Tibial artery (tissue), 4 donors: ENCODE results near the gene SLC13A4.

Source experiments
- DNase-seq, 2 donors: peaks; one replicate each; pipeline ENCODE4 v3.0.0-alpha.2; 2019
- H3K27ac ChIP-seq, 2 donors: fragments of 200-600 bp; sonication (generic) in 1 of 2; 1 replicate in 1 of 2; 2 replicates in 1 of 2; pipeline ENCODE4 v1.5.1; 2018 to 2019; ENCODE audit warnings: mild to moderate bottlenecking in 1 of 2
- H3K27me3 ChIP-seq, 2 donors: fragments of 200-600 bp; sonication (generic) in 1 of 2; one replicate each; pipeline versions ENCODE4 v1.5.1 to v1.6.0; 2016 to 2019
- H3K36me3 ChIP-seq, 3 donors: fragments of 200-600 bp; sonication (generic) in 2 of 3; one replicate each; pipeline ENCODE4 v1.5.1; 2016 to 2019; ENCODE audit warnings: mild to moderate bottlenecking in 2 of 3
- H3K4me1 ChIP-seq, 4 donors: fragments of 200-600 bp; sonication (generic) in 2 of 4; 1 replicate in 3 of 4; 2 replicates in 1 of 4; pipeline ENCODE4 v1.5.1; 2016 to 2019
- H3K4me3 ChIP-seq, 2 donors: fragments of 200-600 bp; sonication (generic) in 1 of 2; 1 replicate in 1 of 2; 2 replicates in 1 of 2; pipeline ENCODE4 v1.5.1; 2018 to 2019; ENCODE audit warnings: mild to moderate bottlenecking in 2 of 2
- H3K9me3 ChIP-seq, 3 donors: fragments of 200-600 bp; sonication (generic) in 1 of 3; one replicate each; pipeline ENCODE4 v1.5.1; 2016 to 2019
- intact Hi-C: fragments of 100-400 bp; cut with DNase I; formaldehyde crosslinking; loops from one replicate; pipeline ENCODE4 v1.15.0; 2023; ENCODE audit warnings: low total_unique reads
- TF ChIP-seq, protein P1 (sequence below), 2 experiments: fragments of 200-600 bp in 1 of 2; fragments of 450-650 bp in 1 of 2; IDR thresholded peaks; one replicate each; pipeline ENCODE4 v1.5.1; 2017 to 2019; ENCODE audit warnings: antibody characterized with exemption in 2 of 2, mild to moderate bottlenecking in 1 of 2, moderate library complexity in 1 of 2

The SLC13A4 gene

DNA sequence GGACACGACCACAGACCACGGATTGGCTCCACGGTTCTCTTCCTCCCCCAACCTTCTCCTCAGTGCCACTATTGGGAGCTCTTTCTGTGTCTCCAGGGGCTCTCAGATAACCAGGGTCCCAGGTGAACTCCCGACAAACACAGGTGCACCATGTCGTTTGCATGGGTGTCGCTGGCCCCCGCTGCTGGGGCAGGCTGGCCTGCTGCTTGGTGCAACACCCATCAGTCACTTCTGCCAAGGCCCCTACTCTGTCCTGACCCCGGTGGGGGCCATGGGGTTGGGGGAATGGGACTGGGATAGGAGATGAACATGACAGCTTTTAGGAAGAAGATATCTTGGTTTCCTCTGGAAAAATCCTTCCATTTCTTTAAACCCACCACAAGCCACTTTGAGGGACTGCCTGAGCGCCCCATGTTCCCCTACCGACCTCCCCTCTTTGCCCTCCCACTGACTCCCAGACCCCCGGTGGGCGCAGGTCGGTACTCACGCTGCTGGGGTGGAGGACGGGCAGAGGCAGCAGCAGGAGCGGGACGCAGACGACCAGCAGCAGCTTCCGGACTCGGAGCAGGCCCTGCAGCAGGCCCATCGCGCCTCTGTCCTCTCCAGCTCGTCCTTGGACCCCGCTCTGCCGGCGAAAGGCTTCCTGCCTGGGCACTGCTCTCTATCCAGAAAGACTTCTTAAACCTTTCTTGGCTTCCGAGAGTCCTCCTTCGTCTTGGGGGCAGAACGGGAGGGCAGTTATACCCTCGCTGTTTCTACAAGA is 894 bp downstream of the SLC13A4 start:
- H3K4me1 ChIP-seq: peaks cover 0 to 5% (median 0%) of the 10 kb centered on the region in 4 donors
- no peak for DNase-seq
- TF ChIP-seq, protein P1, sequence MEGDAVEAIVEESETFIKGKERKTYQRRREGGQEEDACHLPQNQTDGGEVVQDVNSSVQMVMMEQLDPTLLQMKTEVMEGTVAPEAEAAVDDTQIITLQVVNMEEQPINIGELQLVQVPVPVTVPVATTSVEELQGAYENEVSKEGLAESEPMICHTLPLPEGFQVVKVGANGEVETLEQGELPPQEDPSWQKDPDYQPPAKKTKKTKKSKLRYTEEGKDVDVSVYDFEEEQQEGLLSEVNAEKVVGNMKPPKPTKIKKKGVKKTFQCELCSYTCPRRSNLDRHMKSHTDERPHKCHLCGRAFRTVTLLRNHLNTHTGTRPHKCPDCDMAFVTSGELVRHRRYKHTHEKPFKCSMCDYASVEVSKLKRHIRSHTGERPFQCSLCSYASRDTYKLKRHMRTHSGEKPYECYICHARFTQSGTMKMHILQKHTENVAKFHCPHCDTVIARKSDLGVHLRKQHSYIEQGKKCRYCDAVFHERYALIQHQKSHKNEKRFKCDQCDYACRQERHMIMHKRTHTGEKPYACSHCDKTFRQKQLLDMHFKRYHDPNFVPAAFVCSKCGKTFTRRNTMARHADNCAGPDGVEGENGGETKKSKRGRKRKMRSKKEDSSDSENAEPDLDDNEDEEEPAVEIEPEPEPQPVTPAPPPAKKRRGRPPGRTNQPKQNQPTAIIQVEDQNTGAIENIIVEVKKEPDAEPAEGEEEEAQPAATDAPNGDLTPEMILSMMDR (IDR thresholded peaks at IDR 0.05): no peak
- no peak overlapping the region for H3K27ac ChIP-seq
- H3K4me3 ChIP-seq: no peak overlapping the region
- peaks cover 0 to 1% (median 0%) of the 10 kb centered on the region in 3 donors for H3K36me3 ChIP-seq
- intact Hi-C loops: no loop called here
- no peaks in the 10 kb centered on the region for H3K9me3 ChIP-seq
- no peaks in the 10 kb centered on the region for H3K27me3 ChIP-seq

DNA sequence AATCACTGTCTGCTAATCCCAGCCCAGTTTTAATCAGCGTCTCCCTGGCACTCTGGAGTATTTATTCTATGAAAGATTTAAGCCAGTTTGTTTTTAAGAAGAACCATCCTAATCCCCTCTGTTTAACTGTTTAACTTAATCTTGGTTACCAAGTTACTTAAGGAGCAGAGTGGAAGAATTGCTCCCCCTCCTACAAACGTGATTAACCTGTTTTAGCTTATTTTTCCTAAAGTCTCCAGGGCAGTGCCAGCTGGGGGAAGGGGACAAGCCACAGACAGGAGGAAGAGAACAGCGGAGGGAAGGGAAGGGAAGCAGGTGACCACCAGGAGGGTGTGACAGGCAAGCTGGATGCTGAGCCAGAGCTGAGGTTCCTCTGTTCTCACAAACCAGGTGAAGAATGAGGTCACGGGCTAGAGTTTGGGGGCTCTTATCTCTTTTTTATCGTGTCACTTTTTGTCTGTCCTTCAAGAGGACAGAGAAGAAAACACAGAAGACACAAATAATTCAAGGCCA is 1.7 kb downstream of the SLC13A4 start:
- no peak for DNase-seq
- TF ChIP-seq, protein P1 (IDR thresholded peaks at IDR 0.05): no peak

DNA sequence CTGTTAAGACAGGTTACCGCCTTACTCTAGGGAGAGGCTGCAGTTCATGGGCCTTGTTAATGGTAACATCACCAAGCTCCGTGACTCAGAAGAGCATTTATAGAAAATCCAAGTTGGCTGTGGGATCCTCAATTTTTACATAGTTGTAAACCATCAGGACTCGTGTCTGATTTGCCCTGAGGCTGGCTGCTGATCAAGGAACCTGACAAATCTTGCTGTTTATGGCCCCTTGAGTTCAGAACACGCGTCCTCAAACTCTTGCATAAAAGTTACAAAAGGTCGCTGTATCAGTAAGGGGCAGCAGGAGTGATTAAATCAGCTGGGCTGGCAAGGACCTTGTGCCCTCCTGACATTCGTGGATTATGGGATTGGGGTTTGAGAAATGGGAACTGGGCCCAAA is 4.6 kb downstream of the SLC13A4 start:
- Histone ChIP-seq H3K4me3 (no peak overlapping the region), H3K36me3 (no peaks in the 10 kb centered on the region), H3K27me3 (no peaks in the 10 kb centered on the region), H3K9me3 (no peaks in the 10 kb centered on the region), H3K27ac (no peak overlapping the region), H3K4me1 (peaks cover 0 to 6% (median 0%) of the 10 kb centered on the region in 4 donors)
- intact Hi-C loops: no loop called here
- TF ChIP-seq, protein P1 (IDR thresholded peaks at IDR 0.05): no peak
- DNase-seq: no peak

More for the DNA sequence above, 1.7 kb downstream of the SLC13A4 start:
- peaks cover 0 to 5% (median 0%) of the 10 kb centered on the region in 4 donors for H3K4me1 ChIP-seq
- no peak overlapping the region for H3K27ac ChIP-seq
- intact Hi-C loops: no loop called here
- no peaks in the 10 kb centered on the region for H3K27me3 ChIP-seq
- H3K9me3 ChIP-seq: no peaks in the 10 kb centered on the region
- no peak overlapping the region for H3K4me3 ChIP-seq
- no peaks in the 10 kb centered on the region for H3K36me3 ChIP-seq

DNA sequence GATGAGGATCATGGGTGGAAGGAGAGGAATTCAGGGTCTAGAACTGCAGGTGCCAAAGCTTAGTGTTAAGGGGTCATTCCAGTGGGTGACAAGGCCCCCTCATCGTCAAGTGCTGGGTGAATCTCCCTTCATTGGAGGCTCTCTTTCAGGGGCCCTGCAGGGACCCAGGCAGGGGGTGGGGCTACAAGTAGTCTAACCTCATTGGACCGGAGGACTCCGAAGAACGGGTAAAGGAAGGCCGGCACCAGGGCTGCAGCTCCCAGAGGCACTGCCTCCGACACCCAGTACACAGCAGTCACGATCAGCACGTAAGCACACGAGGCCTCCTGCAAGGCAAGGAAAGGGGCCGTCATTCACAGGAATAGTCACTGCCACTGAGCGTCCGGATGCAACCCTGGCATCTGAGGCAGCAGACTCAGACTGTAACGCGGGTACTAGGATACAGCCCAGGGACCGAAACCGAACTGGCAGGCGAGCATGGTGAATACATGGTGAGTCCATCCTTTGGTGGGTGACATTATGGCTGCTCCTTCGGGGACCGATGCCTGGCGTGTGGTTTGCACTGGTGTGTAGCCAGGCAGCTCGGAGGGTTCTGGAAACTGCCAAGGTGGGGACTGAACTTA is 6.7 kb downstream of the SLC13A4 start:
- Histone ChIP-seq H3K36me3 (no peaks in the 10 kb centered on the region), H3K4me1 (peaks cover 0 to 15% (median 6%) of the 10 kb centered on the region in 4 donors), H3K9me3 (no peaks in the 10 kb centered on the region), H3K27me3 (no peaks in the 10 kb centered on the region), H3K4me3 (no peak overlapping the region), H3K27ac (no peak overlapping the region)
- intact Hi-C loops: no loop called here
- TF ChIP-seq, protein P1 (IDR thresholded peaks at IDR 0.05): no peak
- DNase-seq: no peak

DNA sequence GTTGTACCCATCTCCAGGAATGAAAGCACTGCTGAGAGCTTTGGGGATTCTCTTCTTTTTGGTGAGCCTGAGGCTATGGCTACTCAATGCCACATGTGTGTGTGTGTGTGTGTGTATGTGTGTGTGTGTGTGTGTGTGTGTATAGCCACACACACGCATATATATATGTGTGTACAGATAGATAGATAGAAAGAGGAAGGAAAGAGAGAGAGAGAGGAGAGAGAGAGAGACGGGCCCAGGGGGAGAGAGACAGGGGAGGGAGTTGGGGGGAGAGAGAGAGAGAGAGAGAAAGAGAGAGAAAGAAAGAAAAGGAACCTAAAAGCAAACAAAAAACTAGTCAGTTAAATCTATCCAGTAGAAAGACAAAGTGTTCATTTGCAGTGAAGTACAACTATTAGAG is 8.3 kb downstream of the SLC13A4 start:
- H3K36me3 ChIP-seq: no peaks in the 10 kb centered on the region
- no peaks in the 10 kb centered on the region for H3K27me3 ChIP-seq
- H3K9me3 ChIP-seq: no peaks in the 10 kb centered on the region
- no peak for DNase-seq
- H3K27ac ChIP-seq: no peak overlapping the region
- TF ChIP-seq, protein P1 (IDR thresholded peaks at IDR 0.05): no peak
- intact Hi-C loops: loop anchor here (10.0 kb wide), 1 partner anchor 75 kb away; no protein-coding TSS in a partner anchor
- no peak overlapping the region for H3K4me3 ChIP-seq
- H3K4me1 ChIP-seq: peaks cover 0 to 17% (median 7%) of the 10 kb centered on the region in 4 donors
